GM13976 (cell line): Measurements from ENCODE around the gene MAP3K4.

Experiments
- DNase-seq: peaks from one replicate; pipeline ENCODE4 v3.0.0; 2012; ENCODE audit warnings: low spot score
- CTCF ChIP-seq: IDR thresholded peaks from 2 replicates; pipeline ENCODE4 v1.5.1; 2012; ENCODE audit warnings: borderline replicate concordance, mild to moderate bottlenecking; ENCODE audit not compliant: insufficient read depth; ENCODE audit errors: extremely low read depth, missing control alignments, control extremely low read depth
- in situ Hi-C: fragments of 300-500 bp; cut with MboI; formaldehyde crosslinking; loops from one replicate; pipeline ENCODE4 v1.12.0; 2022; ENCODE audit warnings: low sequenced_read_pairs, mixed read lengths, inconsistent platforms; ENCODE audit not compliant: unreplicated experiment

Gene MAP3K4, protein sequence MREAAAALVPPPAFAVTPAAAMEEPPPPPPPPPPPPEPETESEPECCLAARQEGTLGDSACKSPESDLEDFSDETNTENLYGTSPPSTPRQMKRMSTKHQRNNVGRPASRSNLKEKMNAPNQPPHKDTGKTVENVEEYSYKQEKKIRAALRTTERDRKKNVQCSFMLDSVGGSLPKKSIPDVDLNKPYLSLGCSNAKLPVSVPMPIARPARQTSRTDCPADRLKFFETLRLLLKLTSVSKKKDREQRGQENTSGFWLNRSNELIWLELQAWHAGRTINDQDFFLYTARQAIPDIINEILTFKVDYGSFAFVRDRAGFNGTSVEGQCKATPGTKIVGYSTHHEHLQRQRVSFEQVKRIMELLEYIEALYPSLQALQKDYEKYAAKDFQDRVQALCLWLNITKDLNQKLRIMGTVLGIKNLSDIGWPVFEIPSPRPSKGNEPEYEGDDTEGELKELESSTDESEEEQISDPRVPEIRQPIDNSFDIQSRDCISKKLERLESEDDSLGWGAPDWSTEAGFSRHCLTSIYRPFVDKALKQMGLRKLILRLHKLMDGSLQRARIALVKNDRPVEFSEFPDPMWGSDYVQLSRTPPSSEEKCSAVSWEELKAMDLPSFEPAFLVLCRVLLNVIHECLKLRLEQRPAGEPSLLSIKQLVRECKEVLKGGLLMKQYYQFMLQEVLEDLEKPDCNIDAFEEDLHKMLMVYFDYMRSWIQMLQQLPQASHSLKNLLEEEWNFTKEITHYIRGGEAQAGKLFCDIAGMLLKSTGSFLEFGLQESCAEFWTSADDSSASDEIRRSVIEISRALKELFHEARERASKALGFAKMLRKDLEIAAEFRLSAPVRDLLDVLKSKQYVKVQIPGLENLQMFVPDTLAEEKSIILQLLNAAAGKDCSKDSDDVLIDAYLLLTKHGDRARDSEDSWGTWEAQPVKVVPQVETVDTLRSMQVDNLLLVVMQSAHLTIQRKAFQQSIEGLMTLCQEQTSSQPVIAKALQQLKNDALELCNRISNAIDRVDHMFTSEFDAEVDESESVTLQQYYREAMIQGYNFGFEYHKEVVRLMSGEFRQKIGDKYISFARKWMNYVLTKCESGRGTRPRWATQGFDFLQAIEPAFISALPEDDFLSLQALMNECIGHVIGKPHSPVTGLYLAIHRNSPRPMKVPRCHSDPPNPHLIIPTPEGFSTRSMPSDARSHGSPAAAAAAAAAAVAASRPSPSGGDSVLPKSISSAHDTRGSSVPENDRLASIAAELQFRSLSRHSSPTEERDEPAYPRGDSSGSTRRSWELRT (N-terminal part only)

DNA sequence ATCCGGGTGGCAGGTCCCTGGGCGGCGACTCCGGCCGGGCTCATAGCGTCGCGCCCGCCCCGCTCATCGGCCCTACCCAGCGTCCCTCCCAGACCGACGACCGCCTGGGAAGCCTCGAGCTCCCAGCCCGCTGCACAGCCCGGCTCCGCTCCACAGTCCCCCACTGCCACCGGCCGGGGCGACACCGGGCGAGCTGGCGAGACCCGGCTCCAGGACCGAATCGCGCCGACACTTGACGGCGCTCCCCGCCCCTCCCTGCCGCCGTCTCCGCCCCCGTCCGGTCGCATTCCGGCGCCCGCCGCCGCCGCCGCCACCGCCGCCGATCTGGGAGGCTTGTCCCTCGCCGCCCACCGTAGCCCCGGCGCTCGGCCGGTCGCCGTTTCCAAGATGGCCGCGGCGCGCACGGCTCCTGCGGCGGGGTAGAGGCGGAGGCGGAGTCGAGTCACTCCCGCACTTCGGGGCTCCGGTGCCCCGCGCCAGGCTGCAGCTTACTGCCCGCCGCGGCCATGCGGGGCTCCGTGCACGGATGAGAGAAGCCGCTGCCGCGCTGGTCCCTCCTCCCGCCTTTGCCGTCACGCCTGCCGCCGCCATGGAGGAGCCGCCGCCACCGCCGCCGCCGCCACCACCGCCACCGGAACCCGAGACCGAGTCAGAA is at the start of gene MAP3K4:
Gene MAP3K4 (plus strand): TSS at position 364 of the 655 bp plus-strand sequence. CDS start 163 bp downstream, at position 527.
- peak; percentile 86 for DNase-seq
- in situ Hi-C loops: no loop called here

DNA sequence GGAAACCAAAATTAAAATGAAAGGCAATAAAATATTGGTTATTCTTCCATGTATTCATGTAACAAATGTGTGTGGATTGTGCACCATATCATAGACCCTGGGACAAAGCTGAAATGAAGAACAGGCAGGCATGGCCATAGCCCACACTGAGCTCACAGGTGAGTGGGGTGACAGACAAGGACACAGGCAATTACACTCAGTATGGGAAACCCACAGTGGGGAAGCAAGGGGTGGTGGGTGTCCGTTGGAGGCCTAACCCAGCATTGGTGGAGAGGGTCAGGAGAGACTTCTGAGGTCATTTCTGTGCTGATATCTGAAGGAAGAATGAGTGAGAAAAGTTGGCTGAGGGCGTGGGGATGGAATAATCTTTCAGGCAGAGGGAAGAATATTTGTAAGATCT is 47.6 kb upstream of the MAP3K4 start:
- in situ Hi-C loops: no loop called here
- TF ChIP-seq CTCF: no peak
- DNase-seq: no peak

More for the DNA sequence above, at the start of gene MAP3K4:
- no peak for TF ChIP-seq CTCF

DNA sequence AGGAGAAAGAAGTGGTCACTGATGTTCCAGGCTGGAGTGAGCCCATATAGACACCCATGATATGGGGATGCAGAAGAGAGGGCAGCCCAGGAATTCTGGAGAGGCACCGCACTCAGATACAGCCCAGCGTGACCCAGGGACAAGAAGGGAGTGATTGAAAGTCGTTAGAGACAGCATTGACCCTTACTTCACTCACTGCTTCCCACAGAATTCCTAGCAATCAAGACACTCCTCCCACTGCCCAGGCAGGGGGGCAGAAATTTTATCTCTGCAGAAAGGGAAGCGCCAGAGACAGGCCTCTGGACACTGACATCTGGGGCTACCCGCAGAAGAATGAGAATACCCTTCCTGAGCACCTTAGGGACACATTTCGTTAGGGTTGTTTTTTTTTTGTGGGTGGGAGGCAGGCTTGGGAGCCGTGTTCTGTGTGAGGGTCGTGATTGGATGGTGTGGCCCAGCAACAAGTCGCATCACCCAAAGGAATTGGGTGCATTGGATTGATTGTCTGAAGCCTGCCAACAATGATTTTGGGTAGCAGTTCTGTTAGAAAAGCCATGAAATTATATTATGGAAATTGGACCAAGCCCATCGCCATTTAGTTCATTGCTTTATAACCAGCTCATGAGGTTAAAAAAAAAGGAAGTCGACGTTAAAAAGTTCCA is 45.9 kb upstream of the MAP3K4 start:
- DNase-seq: no peak
- in situ Hi-C loops: no loop called here
- no peak for TF ChIP-seq CTCF

DNA sequence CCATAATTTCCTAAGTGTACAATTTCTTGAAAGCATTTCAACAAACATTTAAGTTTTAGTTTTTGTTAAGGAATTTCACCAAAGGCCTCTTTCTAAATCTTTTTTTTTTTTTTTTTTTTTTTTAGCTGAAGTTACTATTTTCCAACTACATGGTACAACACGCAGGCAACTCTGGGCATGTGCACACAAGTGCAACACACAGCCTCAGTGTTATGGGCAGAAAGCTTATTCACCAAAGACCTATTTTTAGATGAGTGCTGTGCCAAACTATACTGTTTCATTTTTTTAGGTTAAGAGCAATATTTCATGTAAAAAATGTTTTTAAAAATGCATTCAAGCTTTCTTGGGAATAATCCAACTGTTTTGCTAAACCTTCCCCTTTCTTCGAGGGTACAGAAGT is 42.0 kb upstream of the MAP3K4 start:
- in situ Hi-C loops: no loop called here
- no peak for TF ChIP-seq CTCF
- DNase-seq: no peak

- DNase-seq: no peak
- in situ Hi-C loops: no loop called here
- no peak for TF ChIP-seq CTCF
These were observed 41.1 kb upstream of the MAP3K4 start for GRCh38 chr6:160950507-160950906.
